GM18519 (cell line): ENCODE data around the gene REXO4.
"Not testable (repeated sequence)": the region's sequence is repeated elsewhere in the genome, so short reads cannot be mapped to it uniquely, and the experiment has no call there.

Experiments
- ATAC-seq: cut with Tn5 transposase; IDR thresholded peaks from one replicate; pipeline ENCODE4 v1.9.1; 2021; ENCODE audit warnings: mild to moderate bottlenecking, moderate library complexity; ENCODE audit not compliant: unreplicated experiment, low FRiP score

The REXO4 gene

GRCh38 chr9:133390713-133391112 lies 27.1 kb downstream of the REXO4 start:
- no peak for ATAC-seq

- ATAC-seq = no peak
Observed at GRCh38 chr9:133389562-133389961, 28.2 kb downstream of the REXO4 start.

DNA sequence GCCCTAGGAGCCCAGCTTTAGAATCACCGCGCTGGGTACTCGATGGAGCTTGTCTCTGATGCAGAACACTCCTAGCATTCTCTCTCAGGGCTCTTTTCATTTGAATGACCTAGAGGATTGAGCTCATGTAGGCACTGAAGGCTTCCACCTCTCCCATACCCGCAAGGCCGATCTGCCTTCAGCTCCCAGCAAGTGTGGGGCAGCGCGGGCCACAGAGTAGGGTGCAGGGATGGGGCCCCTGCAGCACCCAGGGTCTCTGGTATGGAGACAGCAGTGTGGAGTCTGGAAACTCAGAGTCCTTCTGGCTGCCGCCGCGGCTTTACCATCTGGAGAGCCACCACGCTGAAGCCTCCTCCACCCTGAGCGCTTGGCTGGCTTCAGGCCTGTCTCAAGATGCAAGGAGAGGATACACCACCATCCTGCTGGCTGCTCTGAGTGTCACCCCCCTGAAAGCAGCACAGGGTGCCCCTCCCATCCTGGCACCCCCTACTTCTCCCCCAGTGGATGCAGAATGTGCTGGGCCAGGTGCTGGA lies 28.7 kb downstream of the REXO4 start:
- no peak for ATAC-seq

DNA sequence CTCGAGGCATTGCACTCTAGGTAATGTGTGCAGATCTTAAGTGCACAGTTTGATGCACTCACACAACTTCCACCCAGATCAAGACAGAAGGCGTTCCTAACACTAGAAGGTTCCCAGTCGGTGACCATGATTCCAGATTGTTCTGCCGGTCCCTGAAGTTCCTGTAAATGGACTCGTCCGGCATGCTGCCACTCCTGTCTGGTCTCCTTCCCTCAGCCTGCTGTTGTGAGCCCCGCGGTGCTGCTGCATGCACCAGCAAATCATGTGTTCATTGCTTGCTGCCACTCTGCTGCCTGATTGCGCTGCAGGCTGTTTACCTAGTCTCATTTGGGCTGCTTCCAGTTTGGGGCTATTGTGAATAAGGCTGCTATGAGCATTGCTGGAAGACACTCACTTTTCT lies 30.1 kb downstream of the REXO4 start:
- ATAC-seq = no peak

GRCh38 chr9:133386338-133386737 lies 31.5 kb downstream of the REXO4 start:
- no peak for ATAC-seq

GRCh38 chr9:133385452-133385851 lies 32.4 kb downstream of the REXO4 start:
- no peak for ATAC-seq

GRCh38 chr9:133384736-133385321 lies 33.0 kb downstream of the REXO4 start:
- no peak for ATAC-seq

DNA sequence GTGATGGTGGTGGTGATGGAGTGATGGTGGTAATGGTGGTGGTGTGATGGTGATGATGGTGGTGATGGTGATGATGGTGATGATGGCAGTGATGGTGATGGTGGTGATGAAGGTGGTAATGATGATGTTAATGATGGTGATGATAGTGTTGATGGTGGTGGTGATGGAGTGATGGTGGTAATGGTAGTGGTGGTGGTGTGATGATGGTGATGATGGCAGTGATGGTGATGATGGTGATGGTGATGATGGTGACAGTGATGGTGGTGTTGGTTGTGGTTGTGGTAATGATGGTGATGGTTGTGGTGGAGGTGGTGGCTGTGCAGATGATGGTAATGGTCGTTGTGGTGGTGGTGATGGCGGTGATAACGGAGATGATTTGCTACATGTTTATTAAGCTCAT lies 34.4 kb downstream of the REXO4 start:
- ATAC-seq = no peak

DNA sequence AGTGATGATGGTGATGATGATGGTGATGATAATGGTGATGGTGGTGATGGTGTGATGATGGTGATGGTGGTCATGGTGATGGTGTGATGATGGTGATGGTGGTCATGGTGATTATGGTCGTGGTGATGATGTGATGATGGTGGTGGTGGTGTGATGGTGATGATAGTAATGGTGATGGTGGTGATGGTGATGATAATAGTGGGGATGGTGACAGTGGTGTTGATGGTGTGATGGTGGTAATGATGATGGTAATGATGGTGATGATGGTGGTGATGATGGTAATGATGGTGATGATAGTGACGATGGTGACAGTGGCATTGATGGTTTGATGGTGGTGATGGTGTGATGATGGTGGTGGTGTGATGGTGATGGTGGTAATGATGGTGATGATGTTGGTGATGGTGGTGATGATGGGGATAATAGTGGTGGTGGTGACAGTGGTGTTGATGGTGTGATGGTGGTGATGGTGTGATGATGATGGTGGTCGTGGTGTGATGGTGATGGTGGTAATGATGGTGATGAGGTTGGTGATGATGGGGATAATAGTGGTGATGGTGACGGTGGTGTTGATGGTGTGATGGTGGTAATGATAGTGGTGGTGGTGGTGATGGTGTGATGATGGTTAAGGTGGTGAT lies 35.2 kb downstream of the REXO4 start:
- ATAC-seq = no peak

DNA sequence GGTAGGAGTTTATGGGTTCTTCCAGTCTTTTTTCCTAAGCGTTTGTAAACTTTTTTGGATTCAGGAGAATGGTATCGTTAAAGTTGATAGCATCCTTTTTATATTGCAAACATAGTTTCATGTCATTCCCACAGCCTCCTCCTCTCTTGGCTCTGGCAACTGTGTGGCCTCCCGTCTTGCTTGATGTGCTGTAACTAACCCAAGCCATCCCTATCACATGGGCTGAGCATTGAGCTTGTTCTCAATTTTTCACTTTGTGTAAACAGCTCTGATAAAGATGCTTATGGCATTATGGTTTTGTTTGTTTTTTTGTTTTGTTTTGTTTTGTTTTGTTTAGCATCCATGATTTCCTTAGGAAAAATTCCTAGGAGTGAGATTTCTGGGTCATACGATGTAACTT lies 37.1 kb downstream of the REXO4 start:
- ATAC-seq = no peak

- no peak for ATAC-seq
Observed at GRCh38 chr9:133379153-133380086, 38.4 kb downstream of the REXO4 start.

DNA sequence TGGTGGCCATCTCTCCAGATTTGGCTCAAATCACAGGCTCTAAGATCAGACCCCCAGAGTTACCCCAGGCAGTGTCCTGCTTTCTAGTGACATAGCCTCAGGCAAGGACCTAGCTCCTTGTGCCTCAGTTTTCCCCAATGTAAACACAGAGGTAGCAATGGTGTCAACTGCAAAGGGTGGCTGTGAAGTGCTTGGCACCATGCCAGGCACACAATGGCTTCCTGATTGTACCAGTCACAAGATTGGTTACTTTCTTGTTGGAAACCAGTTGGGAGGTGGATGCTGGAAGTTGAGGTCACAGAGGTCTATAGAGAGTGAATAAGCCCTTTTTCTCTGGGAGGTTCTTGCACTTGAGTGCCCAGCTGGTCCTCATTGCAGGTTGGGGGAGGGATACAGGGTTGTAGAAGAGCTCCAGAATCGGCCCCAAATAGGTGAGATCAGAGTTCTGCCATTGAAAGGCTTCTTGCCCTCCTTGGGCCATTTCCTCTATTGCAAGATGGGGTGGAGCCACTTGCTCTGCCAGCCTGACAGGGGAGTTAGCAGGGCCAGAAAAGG lies 39.3 kb downstream of the REXO4 start:
- ATAC-seq = no peak

GRCh38 chr9:133377721-133378216 lies 40.0 kb downstream of the REXO4 start:
- ATAC-seq = no peak

DNA sequence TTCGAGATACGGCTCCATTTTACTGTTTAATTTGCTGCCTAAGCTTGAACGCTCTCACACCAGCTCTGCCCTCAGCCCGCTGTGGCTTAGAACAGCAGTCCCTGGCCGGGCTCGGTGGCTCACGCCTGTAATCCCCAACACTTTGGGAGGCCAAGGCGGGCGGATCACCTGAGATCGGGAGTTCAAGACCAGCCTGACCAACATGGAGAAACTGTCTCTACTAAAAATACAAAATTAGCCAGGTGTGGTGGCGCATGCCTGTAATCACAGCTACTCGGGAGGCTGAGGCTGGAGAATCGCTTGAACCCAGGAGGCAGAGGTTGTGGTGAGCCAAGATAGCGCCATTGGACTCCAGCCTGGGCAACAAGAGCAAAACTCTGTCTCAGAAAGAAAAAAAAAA lies 40.5 kb downstream of the REXO4 start:
- ATAC-seq = not testable (repeated sequence)

GRCh38 chr9:133375724-133376654 lies 41.8 kb downstream of the REXO4 start, which contains the start of the genes STKLD1 and SURF4:
Gene STKLD1 (plus strand): TSS chr9:133376366. CDS start chr9:133376474, 108 bp downstream.
Gene SURF4 (minus strand): TSS chr9:133376060. CDS start chr9:133375969, 91 bp downstream.
- peak; percentile 74 for ATAC-seq

- no peak for ATAC-seq
Observed at GRCh38 chr9:133375116-133375723, 42.6 kb downstream of the REXO4 start.

DNA sequence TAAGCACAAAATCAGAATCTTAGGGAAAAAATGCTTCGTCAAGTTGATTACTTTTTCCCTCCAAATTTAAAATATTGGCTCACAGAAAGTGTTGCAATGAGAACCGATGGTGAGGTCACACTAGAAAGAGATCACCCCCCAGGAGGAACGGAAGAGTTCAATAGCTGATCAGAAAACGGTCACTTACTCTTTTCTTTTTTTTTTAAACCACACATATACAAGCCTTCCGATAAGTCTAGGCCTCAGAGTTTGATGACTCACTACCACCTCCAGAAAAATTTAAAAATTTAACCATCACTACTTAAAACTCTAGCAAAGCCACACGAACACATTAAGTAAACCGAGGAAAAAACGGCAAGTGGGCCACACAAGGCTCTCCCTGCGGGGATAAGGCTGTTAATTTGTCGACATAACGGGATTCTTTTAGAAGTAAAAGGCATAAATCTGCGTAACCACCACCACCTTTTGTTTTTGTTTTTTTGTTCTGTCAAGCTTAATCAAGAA lies 43.1 kb downstream of the REXO4 start:
- no peak for ATAC-seq

DNA sequence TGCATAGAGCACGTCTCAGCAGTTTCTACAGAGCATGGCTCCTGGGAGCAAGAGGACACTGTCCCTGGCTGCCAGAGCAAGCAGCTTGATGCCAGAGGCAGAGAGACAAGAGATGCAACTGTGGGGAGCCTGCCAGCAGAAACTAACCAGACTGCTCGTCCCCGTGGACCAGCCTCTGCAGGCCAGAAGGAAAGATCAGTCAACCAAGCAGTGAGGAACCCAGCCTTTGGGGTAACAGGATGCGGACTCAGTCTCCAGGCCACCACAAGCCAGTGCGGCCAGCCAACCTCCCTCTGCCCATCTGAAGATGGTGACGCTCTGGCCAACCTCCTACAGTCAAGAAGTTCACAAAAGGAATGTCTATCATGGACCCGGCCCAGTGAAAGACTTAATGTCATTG lies 45.7 kb downstream of the REXO4 start:
- ATAC-seq = no peak

DNA sequence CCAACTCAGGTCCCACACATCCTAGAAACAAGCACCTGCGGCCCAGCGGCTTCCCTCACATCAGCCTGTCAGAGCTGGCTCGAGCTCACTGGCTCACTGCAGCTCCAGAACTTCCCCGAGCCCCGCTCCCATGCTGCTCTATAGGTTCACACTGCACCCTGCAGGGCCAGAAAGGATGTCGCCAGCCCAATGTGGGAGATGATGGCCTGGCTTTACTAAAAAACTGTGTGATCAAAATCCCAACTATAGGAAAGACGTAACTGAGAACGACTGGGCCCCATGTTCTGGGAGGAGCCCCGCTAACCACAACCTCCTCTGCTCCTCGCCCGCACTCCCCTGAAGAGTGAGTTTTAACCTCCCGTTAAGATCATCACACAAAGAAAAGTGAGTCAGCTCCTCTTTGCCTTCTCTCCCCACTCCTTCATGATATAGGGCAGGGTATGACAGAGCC lies 46.5 kb downstream of the REXO4 start:
- no peak for ATAC-seq
